HepG2 (cell line): ENCODE results near the gene PHB1.

Source experiments
- ESRRA ChIP-seq: sonication (generic); formaldehyde crosslinking; IDR thresholded peaks from 2 replicates; pipeline ENCODE4 v1.5.1; 2020; ENCODE audit warnings: mild to moderate bottlenecking, low read depth, missing genetic modification reagents
- EZH2 ChIP-seq: conservative IDR thresholded peaks from 2 replicates; pipeline ENCODE4 v1.6.1; 2012; ENCODE audit warnings: mild to moderate bottlenecking, low read depth, low read length, moderate library complexity
- FIP1L1 ChIP-seq: fragments of 200-400 bp; formaldehyde crosslinking; IDR thresholded peaks from 2 replicates; pipeline ENCODE4 v1.6.1; 2018; ENCODE audit warnings: low read depth, mild to moderate bottlenecking, low read length, moderate library complexity, borderline replicate concordance; ENCODE audit not compliant: insufficient read depth
- JUN ChIP-seq: sonication (generic); formaldehyde crosslinking; IDR thresholded peaks from 2 replicates; pipeline ENCODE4 v1.4.0; 2020; ENCODE audit warnings: mild to moderate bottlenecking, missing genetic modification reagents
- JUND ChIP-seq: sonication (generic); formaldehyde crosslinking; IDR thresholded peaks from 2 replicates; pipeline ENCODE4 v1.8.0; 2022; ENCODE audit warnings: mild to moderate bottlenecking, missing genetic modification reagents
- MXI1 ChIP-seq: IDR thresholded peaks from 3 replicates; pipeline ENCODE4 v1.6.1; 2012; ENCODE audit warnings: low read depth, low read length, inconsistent platforms, borderline replicate concordance
- SP5 ChIP-seq: IDR thresholded peaks from 2 replicates; pipeline ENCODE4 v1.6.1; 2016; ENCODE audit warnings: low read depth, borderline replicate concordance
- ZNF713 ChIP-seq: sonication (generic); formaldehyde crosslinking; IDR thresholded peaks from 2 replicates; pipeline ENCODE4 v1.4.0; 2020; ENCODE audit warnings: mild to moderate bottlenecking, missing genetic modification reagents
- ZNF782 ChIP-seq: sonication (generic); formaldehyde crosslinking; IDR thresholded peaks from 2 replicates; pipeline ENCODE4 v1.4.0; 2020; ENCODE audit warnings: missing genetic modification reagents, mild to moderate bottlenecking, borderline replicate concordance
- TF ChIP-seq, protein P1 (sequence below): IDR thresholded peaks from 2 replicates; pipeline ENCODE4 v1.6.1; 2016; ENCODE audit warnings: control low read depth
- TF ChIP-seq, protein P2 (sequence below): IDR thresholded peaks from 2 replicates; pipeline ENCODE4 v1.6.1; 2012; ENCODE audit warnings: inconsistent platforms
- TF ChIP-seq, protein P3 (sequence below): IDR thresholded peaks from 2 replicates; pipeline ENCODE4 v1.6.1; 2016
- TF ChIP-seq, protein P4 (sequence below): sonication (generic); formaldehyde crosslinking; IDR thresholded peaks from 2 replicates; pipeline ENCODE4 v1.5.1; 2020; ENCODE audit warnings: mild to moderate bottlenecking, missing genetic modification reagents, moderate library complexity

DNA sequence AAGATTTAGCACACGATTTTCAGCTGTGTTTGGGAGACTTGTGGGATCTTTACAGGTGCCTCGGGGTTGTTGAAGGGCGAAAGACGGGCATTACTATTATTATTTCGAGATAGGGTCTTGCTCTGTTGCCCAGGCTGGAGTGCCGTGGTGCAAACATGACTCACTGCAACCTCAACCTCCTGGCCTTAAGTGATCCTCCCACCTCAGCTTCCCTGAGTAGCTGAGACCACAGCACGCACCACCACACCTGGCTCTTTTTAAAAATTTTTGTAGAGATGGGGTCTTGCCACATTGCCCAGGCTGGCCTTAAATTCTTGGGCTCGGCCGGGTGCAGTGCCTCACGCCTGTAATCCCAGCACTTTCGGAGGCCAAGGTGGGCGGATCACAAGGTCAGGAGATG lies 29.7 kb upstream of the PHB1 start:
- TF ChIP-seq, protein P1, sequence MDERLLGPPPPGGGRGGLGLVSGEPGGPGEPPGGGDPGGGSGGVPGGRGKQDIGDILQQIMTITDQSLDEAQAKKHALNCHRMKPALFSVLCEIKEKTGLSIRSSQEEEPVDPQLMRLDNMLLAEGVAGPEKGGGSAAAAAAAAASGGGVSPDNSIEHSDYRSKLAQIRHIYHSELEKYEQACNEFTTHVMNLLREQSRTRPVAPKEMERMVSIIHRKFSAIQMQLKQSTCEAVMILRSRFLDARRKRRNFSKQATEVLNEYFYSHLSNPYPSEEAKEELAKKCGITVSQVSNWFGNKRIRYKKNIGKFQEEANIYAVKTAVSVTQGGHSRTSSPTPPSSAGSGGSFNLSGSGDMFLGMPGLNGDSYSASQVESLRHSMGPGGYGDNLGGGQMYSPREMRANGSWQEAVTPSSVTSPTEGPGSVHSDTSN, result no peak
- TF ChIP-seq SP5 (no peak), JUN (CRISPR knock-in tag) (no peak), JUND (CRISPR knock-in tag) (no peak), ZNF713 (CRISPR knock-in tag) (no peak), ESRRA (no peak), FIP1L1 (no peak), EZH2 (no peak), ZNF782 (no peak), MXI1 (no peak)
- TF ChIP-seq, protein P2, sequence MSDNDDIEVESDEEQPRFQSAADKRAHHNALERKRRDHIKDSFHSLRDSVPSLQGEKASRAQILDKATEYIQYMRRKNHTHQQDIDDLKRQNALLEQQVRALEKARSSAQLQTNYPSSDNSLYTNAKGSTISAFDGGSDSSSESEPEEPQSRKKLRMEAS, result no peak
- TF ChIP-seq, protein P3, sequence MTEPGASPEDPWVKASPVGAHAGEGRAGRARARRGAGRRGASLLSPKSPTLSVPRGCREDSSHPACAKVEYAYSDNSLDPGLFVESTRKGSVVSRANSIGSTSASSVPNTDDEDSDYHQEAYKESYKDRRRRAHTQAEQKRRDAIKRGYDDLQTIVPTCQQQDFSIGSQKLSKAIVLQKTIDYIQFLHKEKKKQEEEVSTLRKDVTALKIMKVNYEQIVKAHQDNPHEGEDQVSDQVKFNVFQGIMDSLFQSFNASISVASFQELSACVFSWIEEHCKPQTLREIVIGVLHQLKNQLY (CRISPR knock-in tag), result no peak
- TF ChIP-seq, protein P4, sequence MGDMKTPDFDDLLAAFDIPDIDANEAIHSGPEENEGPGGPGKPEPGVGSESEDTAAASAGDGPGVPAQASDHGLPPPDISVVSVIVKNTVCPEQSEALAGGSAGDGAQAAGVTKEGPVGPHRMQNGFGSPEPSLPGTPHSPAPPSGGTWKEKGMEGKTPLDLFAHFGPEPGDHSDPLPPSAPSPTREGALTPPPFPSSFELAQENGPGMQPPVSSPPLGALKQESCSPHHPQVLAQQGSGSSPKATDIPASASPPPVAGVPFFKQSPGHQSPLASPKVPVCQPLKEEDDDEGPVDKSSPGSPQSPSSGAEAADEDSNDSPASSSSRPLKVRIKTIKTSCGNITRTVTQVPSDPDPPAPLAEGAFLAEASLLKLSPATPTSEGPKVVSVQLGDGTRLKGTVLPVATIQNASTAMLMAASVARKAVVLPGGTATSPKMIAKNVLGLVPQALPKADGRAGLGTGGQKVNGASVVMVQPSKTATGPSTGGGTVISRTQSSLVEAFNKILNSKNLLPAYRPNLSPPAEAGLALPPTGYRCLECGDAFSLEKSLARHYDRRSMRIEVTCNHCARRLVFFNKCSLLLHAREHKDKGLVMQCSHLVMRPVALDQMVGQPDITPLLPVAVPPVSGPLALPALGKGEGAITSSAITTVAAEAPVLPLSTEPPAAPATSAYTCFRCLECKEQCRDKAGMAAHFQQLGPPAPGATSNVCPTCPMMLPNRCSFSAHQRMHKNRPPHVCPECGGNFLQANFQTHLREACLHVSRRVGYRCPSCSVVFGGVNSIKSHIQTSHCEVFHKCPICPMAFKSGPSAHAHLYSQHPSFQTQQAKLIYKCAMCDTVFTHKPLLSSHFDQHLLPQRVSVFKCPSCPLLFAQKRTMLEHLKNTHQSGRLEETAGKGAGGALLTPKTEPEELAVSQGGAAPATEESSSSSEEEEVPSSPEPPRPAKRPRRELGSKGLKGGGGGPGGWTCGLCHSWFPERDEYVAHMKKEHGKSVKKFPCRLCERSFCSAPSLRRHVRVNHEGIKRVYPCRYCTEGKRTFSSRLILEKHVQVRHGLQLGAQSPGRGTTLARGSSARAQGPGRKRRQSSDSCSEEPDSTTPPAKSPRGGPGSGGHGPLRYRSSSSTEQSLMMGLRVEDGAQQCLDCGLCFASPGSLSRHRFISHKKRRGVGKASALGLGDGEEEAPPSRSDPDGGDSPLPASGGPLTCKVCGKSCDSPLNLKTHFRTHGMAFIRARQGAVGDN (CRISPR knock-in tag), result no peak
